ENCODE data around the gene RAB11FIP4.

GRCh38 chr17:31579265-31579664 is 187.8 kb downstream of the RAB11FIP4 start:
- TF ChIP-seq POLR2A (IDR thresholded peaks at IDR 0.05) (no peak), CTCF (IDR thresholded peaks at IDR 0.05) (no peak), EP300 (IDR thresholded peaks at IDR 0.05; ENCODE audit: low read depth) (no peak), POLR2AphosphoS5 (IDR thresholded peaks at IDR 0.05) (no peak)

All from transverse colon (tissue), 4 donors.